ENCODE data around the gene ZNF774.
A peak's percentile ranks its signal among the peaks of the same experiment; 100 is the strongest.
"Not testable (repeated sequence)": the region's sequence is repeated elsewhere in the genome, so short reads cannot be mapped to it uniquely, and the experiment has no call there.

ZNF774 gene

GRCh38 chr15:90347431-90348065, 4.5 kb upstream of the ZNF774 start:
- not testable (repeated sequence) for DNase-seq

DNA sequence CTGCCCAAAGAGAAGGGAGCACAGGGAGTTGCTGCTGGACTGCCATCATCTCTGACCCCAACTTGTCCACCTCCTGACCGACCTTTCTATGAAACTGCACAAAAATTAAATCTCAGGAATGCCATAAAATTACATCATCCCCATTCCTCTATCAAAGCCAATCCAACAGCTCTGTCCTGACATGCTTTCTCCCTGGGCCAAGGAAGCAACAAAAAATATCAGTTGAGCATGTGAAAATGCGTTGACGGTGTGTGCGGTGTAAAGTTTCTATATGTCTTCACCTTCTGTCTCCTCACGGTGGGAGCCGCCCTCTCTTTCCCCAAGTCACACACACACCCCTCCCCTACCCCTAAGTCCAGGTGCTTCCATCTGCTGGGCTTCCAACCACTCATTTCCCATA, 3.6 kb upstream of the ZNF774 start:
- DNase-seq: no peak

- no peak for DNase-seq
Observed at GRCh38 chr15:90349072-90349471, 3.0 kb upstream of the ZNF774 start.

DNA sequence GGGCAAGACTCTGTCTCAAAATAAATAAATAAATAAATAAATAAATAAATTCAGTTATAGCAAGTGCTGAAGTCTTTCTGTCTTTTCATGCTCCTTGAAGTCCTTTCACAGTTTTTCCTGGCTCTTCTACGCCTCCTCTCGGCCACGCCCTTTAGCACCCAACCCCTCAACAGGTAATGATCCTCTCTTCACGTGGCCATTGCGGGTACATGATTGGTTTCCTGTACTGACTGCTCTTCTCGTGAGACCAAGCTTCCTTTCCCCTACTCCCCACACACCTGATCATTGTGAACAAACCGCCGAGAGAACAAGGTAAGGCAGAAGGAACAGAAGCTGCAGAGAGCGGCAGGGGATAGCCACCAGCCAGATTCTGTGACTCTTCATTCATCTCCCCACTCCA, 2.3 kb upstream of the ZNF774 start:
- no peak for DNase-seq

DNA sequence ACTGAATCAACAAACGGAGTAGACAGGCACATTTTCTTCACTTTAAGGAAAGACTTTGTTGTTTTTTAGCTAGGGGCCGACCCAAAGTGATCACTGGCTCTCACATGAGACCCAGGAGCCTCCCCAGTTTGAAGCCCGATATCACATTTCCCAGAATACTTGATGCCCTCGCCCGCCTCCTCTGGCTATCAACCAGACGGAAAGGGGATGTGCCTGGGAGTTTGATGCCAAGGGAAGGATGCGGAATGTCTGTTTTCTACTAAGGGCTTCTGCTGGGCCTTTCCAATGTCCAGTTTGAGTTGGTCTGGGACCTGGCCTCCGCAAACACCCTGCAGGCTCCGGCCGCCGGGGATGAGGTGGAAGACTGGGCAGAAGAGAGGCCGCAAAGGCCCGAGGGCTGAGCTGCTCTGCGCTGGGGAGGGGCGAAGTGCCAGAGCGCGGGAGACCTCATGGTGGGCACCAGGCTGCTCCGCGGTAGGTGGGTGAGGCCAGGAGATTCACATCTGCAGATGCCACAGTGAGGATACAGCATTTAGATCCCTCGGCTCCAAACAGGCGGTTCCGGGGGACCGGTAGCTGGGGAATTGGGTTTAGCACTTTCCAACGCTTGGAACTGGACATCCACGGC, 491 bp upstream of the ZNF774 start:
- no peak for DNase-seq

GRCh38 chr15:90354986-90355385, 2.9 kb downstream of the ZNF774 start:
- no peak for DNase-seq

GRCh38 chr15:90358124-90359033, 6.3 kb downstream of the ZNF774 start:
- DNase-seq: no peak

DNA sequence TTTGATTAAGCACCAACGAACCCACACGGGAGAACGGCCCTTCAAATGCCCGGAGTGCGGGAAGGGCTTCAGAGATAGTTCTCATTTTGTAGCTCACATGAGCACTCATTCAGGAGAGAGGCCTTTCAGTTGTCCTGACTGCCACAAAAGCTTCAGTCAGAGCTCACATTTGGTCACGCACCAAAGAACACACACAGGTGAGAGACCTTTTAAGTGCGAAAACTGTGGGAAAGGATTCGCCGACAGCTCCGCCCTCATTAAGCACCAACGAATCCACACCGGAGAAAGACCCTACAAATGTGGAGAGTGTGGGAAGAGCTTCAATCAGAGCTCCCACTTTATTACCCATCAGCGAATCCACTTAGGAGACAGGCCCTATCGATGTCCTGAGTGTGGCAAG, 8.7 kb downstream of the ZNF774 start:
- DNase-seq: no peak

- DNase-seq: no peak
Observed at GRCh38 chr15:90362936-90363212, 10.8 kb downstream of the ZNF774 start.

DNA sequence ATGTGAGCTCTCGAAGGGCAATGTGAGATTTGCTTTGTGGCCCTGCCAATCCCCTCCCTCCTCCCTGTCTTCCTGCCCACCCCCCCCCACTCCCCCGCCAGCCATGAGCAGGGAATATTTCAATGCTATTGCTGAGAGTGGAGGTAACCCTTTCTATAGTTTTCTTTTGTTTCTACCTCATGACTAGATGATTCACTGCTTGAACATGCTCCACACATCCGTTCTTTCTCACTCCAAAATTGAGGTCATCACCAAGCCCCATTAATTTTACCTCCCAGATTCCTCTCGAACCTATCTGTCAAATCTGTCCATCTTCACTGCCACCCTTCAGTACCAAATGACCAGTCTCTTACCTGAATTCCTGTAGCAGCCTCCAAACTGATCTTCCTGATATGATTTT, 12.2 kb downstream of the ZNF774 start:
- DNase-seq: no peak

DNA sequence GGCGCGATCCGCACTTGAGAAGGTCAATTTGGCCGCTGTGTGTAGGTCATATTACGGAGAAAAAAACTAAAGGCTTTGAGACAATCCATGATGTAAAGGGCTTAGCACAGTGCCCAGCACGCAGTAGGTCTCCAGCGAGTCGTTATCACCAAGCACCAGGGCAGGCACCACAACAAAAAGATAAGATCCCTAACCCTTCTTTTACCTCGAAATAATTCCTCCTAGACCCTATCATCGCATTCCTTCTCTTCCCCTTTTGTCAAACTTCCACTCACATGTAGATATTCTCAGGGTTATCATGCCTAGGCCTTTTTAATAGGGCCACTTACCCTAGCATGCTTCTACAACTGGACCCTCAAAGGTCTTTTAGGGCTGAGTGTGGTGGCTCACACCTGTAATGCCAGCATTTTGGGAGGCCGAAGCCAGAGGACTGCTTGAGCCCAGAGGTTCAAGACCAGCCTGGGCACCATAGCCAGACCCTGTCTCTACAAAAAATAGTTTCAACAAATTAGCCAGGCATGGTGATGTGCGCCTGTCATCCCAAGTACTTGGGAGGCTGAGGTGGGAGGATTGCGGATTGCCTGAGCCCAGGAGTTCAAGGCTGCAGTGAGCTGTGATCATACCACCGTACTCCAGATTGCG, 13.5 kb downstream of the ZNF774 start:
- DNase-seq: no peak

- no peak for DNase-seq
Observed at GRCh38 chr15:90367576-90367975, 15.5 kb downstream of the ZNF774 start.

DNA sequence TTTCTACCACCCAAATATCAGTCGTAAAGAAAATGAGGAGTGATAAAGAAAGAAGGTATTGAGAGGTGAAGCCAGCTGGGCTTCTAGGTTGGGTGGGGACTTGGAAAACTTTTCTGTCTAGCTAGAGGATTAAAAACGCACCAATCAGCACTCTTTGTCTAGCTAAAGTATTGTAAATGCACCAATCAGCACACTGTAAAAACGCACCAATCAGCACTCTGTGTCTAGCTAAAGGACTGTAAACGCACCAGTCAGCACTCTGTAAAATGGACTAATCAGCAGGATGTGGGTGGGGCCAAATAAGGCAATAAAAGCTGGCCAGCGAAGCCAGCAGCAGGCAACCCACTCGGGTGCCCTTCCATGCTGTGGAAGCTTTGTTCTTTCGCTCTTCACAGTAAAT, 23.0 kb downstream of the ZNF774 start:
- no peak for DNase-seq

DNA sequence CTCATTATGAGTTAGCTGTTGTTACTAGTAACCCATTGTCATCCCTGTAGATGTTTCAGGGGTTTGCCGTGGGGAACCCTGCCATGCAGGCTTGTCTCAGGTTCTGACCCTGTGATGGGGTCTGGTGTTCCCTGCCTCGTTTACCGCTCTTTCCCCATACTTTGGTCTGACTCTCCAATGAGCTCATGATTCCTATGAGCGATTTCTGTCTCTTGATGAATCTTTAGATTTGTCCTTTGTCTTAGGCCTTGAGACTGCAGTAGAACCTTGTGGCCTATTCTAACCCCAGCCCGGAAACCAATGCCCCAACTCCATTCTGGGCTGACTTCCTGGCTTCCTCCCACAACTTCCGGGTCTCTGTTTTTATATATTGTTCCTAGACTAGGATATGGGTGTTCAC, 24.7 kb downstream of the ZNF774 start:
- peak; percentile 32 to 87 (median 55) for DNase-seq

DNA sequence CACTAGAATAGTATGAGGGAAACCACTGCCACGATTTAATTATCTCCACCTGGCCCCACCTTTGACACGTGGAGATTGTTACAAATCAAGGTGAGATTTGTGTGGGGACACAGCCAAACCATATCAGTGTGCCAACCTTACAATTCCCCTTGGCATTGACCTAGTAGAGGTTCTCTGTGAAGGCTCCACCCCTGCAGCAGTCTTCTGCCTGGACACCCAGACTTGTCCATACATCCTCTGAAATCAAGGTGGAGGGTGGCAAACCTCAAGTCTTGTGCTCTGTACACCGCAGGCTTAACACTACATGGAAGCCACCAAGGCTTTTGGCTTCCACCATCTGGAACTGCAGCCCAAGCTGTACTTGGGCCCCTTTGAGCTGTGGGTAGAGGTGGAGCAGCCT, 27.2 kb downstream of the ZNF774 start:
- DNase-seq: no peak

GRCh38 chr15:90381515-90381914, 29.4 kb downstream of the ZNF774 start:
- DNase-seq: no peak

- no peak for DNase-seq
Observed at GRCh38 chr15:90382320-90382719, 30.2 kb downstream of the ZNF774 start.

DNA sequence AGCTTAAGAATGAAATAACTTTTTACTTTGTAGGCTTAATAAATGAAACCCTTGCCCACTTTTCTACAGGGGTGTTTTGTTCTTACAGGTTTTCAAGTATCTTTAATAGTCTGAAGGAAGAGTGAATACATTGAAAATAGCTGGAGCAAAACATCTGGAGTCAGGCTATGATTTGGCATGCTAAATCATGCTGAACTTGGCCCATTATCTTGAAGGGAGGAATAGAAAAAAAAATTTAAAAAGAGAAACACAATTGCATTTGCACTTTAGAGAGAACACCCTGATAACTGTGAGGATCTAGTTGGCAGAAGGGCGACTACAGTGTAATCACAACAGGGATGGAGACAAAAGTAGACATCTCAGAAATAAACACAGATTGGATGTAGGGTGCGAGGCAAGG, 34.1 kb downstream of the ZNF774 start:
- no peak for DNase-seq

DNA sequence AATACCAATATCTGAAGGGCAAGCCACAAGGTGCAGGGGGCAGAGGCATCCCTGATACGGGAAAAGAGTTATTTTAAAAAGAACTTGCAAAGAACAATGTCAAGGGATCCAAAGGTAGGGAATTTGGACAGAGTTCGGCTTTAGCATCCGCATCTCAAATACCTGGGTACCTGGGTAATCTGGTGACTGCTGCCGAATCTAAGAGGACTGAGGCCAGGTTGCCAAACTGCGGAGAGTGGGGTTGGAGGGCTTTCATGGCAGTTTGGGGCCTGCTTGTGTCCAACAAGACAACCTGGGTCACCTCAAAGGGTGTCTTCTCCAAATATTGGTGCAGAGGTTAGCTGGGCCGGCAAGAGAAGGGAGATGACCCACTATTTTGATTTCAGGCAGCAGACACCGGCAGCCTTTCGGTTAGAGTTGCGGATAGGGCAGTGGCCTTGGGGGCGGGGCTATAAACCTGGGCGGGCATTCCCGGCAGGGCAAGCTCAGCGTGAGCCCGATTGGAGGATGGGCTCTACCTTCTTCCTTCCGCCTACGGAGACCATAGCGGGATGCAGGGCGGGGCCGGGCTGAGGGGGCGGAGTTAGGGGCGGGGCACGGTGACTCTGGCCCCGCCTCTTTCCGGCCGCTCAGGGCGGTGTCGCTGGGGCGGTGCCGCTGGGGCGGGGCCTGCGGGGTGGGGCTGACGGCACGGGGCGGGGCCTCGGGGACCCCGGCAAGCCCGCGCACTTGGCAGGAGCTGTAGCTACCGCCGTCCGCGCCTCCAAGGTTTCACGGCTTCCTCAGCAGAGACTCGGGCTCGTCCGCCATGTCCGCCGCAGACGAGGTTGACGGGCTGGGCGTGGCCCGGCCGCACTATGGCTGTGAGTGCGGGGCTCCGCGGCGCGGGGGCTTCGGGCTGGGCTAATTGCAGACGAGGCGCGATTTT, 35.7 kb downstream of the ZNF774 start, which contains the start of gene IQGAP1:
Gene IQGAP1, plus strand, starts transcription at position 709 of the 928 bp plus-strand sequence. Its CDS starts 100 bp downstream, at position 809.
- peak; percentile 89 to 98 (median 95) for DNase-seq

DNA sequence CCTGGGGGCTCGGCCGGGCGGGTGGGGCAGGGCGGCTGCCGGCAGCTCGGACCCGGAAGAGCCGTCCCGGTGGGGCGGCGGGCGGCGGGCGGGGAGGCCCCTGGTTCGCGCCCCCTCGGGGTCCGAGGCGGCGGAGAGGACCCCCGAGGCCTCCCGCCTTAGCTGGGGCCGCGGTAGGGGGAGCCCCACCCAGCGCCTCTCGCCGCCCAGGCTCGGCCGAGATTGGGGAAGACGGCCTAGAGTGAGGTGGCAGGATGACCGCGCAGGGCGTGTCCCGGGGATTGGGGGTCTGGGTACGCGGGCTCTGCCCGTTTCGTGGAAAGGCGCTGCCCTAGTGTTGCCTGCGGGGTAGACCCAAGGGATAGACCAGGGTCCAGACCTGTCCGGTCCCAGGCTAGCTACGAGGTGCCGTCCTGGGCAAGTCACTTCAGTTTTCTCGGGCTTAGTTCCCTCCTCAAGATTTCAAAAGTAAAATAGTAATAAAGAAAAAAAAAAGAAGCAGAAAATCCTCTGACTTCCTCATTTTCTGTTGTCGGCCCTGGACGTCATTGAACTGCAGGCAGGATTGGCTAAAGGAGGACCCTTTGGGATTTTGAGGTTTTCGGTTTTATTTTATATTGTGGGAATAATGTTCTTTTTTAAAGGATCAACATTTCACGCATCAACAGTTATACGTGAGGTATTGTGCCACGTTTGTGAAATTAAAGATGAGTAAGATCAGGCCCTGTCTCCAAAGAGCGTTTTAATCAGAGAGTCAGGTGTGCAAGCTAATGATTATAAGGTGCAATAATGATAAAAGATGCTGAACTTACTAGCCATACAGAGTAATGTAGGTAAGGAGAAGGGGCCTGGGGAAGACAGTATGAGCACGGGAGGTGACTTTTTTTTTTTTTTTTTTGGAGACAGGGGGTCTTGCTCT, 36.6 kb downstream of the ZNF774 start:
- DNase-seq: peak; percentile 31 to 62 (median 33)

- DNase-seq: no peak
Observed at GRCh38 chr15:90389513-90389912, 37.4 kb downstream of the ZNF774 start.

Data from T-helper 1 cell (primary cell).